HG03097 (cell line): ENCODE results near the gene MAP2K6.

Source experiments
- ATAC-seq: cut with Tn5 transposase; IDR thresholded peaks from one replicate; pipeline ENCODE4 v1.9.1; 2021; ENCODE audit not compliant: unreplicated experiment, low FRiP score

The MAP2K6 gene

GRCh38 chr17:69414408-69415274 is at the start of gene MAP2K6:
Gene MAP2K6, plus strand, starts transcription at chr17:69414697. Its CDS starts 288 bp downstream, at chr17:69414985.
- ATAC-seq = peak; percentile 98

GRCh38 chr17:69367298-69367697 is 47.2 kb upstream of the MAP2K6 start:
- ATAC-seq = peak; percentile 73

- ATAC-seq = no peak
These were observed 41.4 kb upstream of the MAP2K6 start for GRCh38 chr17:69373069-69373468.

- no peak for ATAC-seq
These were observed 39.3 kb upstream of the MAP2K6 start for GRCh38 chr17:69375229-69375628.

GRCh38 chr17:69388822-69389442 is 25.6 kb upstream of the MAP2K6 start:
- no peak for ATAC-seq

- no peak for ATAC-seq
These were observed 23.5 kb upstream of the MAP2K6 start for GRCh38 chr17:69390795-69391501.

- ATAC-seq = no peak
These were observed 13.2 kb upstream of the MAP2K6 start for GRCh38 chr17:69401251-69401650.

- ATAC-seq = no peak
These were observed 12.4 kb upstream of the MAP2K6 start for GRCh38 chr17:69402052-69402451.

- ATAC-seq = no peak
These were observed 10.1 kb upstream of the MAP2K6 start for GRCh38 chr17:69404399-69404798.

- ATAC-seq = no peak
These were observed 9.4 kb upstream of the MAP2K6 start for GRCh38 chr17:69405096-69405495.

GRCh38 chr17:69406941-69407340 is 7.6 kb upstream of the MAP2K6 start:
- ATAC-seq = no peak

- no peak for ATAC-seq
These were observed 6.7 kb upstream of the MAP2K6 start for GRCh38 chr17:69407759-69408158.

- no peak for ATAC-seq
These were observed 3.8 kb upstream of the MAP2K6 start for GRCh38 chr17:69410671-69411070.

GRCh38 chr17:69411766-69412165 is 2.7 kb upstream of the MAP2K6 start:
- no peak for ATAC-seq

GRCh38 chr17:69412251-69412671 is 2.2 kb upstream of the MAP2K6 start:
- ATAC-seq = no peak

GRCh38 chr17:69415431-69415830 is 934 bp downstream of the MAP2K6 start:
- ATAC-seq = no peak

GRCh38 chr17:69417545-69418483 is 3.3 kb downstream of the MAP2K6 start:
- ATAC-seq = no peak

- no peak for ATAC-seq
These were observed 4.0 kb downstream of the MAP2K6 start for GRCh38 chr17:69418535-69418934.

- ATAC-seq = no peak
These were observed 9.0 kb downstream of the MAP2K6 start for GRCh38 chr17:69423450-69423849.
